Panc1 (cell line): ENCODE results near the gene STX5. TPM values are rescaled to one million over a fixed set of nuclear protein-coding genes. Genes with fewer than 3 reads are reported as not detected.

ENCODE experiments used
- ATAC-seq: fragments of 200-7000 bp; cut with Tn5 transposase; 2 replicates; pipeline ENCODE4 v1.9.1; 2020; ENCODE audit warnings: mild to moderate bottlenecking, moderate library complexity
- BruUV-seq: library from RNA; stranded (reverse); fragments of 400-500 nt; replicated peaks from 2 replicates; lab custom pipeline; 2021; lab: Mats Ljungman, UMichigan
- CTCF ChIA-PET: fragments of 300-600 bp; sonication (Branson Sonifier 250); formaldehyde crosslinking; loops from one replicate; lab custom pipeline; 2022; ENCODE audit warnings: antibody characterized with exemption; lab: Charles Lee
- POLR2A ChIA-PET: fragments of 300-600 bp; sonication (Branson Sonifier 250); formaldehyde crosslinking; loops from one replicate; lab custom pipeline; 2022; ENCODE audit warnings: antibody characterized with exemption; lab: Charles Lee
- DNase-seq: peaks from one replicate; pipeline ENCODE4 v3.0.0-alpha.2; 2010; ENCODE audit warnings: low read depth, low spot score
- H3K27ac ChIP-seq: 2 replicates; pipeline ENCODE4 v1.5.1; 2011; ENCODE audit warnings: mild to moderate bottlenecking, low read length, inconsistent platforms
- H3K27me3 ChIP-seq: fragments of 200-500 bp; sonication (Bioruptor generic); 2 replicates; pipeline ENCODE4 v1.6.0; 2014; ENCODE audit warnings: low read length, inconsistent platforms; ENCODE audit not compliant: control insufficient read depth, insufficient read depth
- H3K36me3 ChIP-seq: fragments of 200-500 bp; sonication (Bioruptor generic); 2 replicates; pipeline ENCODE4 v1.5.1; 2014; ENCODE audit warnings: inconsistent platforms, mild to moderate bottlenecking, low read length, moderate library complexity; ENCODE audit not compliant: control insufficient read depth, insufficient read depth
- H3K4me1 ChIP-seq: 2 replicates; pipeline ENCODE4 v1.5.1; 2011; ENCODE audit warnings: inconsistent platforms, mild to moderate bottlenecking, low read length, moderate library complexity; ENCODE audit not compliant: control insufficient read depth, insufficient read depth
- H3K4me3 ChIP-seq, 2 experiments: 2 replicates each; pipeline ENCODE4 v1.5.1; 2011 to 2012; ENCODE audit warnings: low read depth in 2 of 2, low read length in 2 of 2, mild to moderate bottlenecking in 2 of 2, inconsistent platforms in 1 of 2, moderate library complexity in 1 of 2
- H3K9me3 ChIP-seq: fragments of 200-500 bp; sonication (Bioruptor generic); 2 replicates; pipeline ENCODE4 v1.5.1; 2014; ENCODE audit warnings: low read depth, mild to moderate bottlenecking, inconsistent platforms, low read length, moderate library complexity; ENCODE audit not compliant: control insufficient read depth, insufficient read depth
- POLR2AphosphoS5 ChIP-seq: IDR thresholded peaks from 2 replicates; pipeline ENCODE4 v1.6.1; 2012; ENCODE audit warnings: mild to moderate bottlenecking, low read depth, low read length, moderate library complexity
- SIN3A ChIP-seq: IDR thresholded peaks from 2 replicates; pipeline ENCODE4 v1.6.1; 2012; ENCODE audit warnings: low read depth, mild to moderate bottlenecking, low read length, moderate library complexity, borderline replicate concordance; ENCODE audit not compliant: insufficient read depth
- TCF7L2 ChIP-seq: IDR thresholded peaks from 2 replicates; pipeline ENCODE4 v1.6.1; 2011; ENCODE audit warnings: mild to moderate bottlenecking, low read depth, low read length, inconsistent platforms
- in situ Hi-C: cut with HindIII; loops from 2 replicates; pipeline ENCODE4 v1.10.0; 2016; ENCODE audit warnings: low sequenced_read_pairs, low pct_unique_long_range_greater_than_20kb
- intact Hi-C: fragments of 100-400 bp; cut with micrococcal nuclease; formaldehyde crosslinking; loops from one replicate; pipeline ENCODE4 v1.10.0; 2022; ENCODE audit not compliant: unreplicated experiment
- total RNA-seq: library from RNA; stranded (reverse); gene quantifications from one replicate; pipeline ENCODE4 v1.2.1, GENCODE V29; 2021; ENCODE audit not compliant: unreplicated experiment
- TF ChIP-seq, protein P1 (sequence below): fragments of 450-650 bp; IDR thresholded peaks from 2 replicates; pipeline ENCODE4 v1.5.1; 2017; ENCODE audit warnings: mild to moderate bottlenecking
- TF ChIP-seq, protein P2 (sequence below), 2 experiments: IDR thresholded peaks; 2 replicates each; pipeline ENCODE4 v1.6.1; 2011 to 2012; ENCODE audit warnings: low read depth in 2 of 2, control low read depth in 1 of 2, low read length in 1 of 2, mild to moderate bottlenecking in 1 of 2, moderate library complexity in 1 of 2; ENCODE audit not compliant: insufficient read depth in 1 of 2

Gene STX5
- total RNA-seq, 1 experiment from 2014 or later, result 31.4 TPM

DNA sequence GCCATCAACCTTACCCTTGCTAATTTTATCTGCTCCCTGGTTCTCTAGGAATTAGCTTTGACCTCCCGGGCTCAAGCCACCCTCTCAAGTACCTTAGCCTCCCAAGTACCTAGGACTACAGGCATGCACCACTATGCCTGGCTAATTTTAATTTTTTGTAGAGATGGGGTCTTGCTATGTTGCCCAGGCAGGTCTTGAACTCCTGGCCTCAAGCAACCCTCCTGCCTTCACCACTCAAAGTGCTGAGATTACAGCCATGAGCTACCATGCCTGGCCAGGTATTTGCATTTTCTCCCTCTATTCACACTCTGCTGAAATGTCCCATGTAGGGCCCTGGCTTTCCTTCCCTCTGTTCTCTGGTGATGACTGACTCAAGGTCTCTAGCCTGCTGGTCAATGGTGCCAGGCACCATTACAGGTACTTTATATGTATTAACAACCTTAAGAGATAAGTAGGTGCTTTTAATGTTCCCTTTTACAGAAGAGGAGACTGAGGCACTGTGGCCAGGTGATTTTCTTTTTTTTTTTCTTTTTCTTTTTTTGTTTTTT lies 16.0 kb upstream of the STX5 start:
- CTCF ChIA-PET, result interaction anchor here (0.6 kb wide), 1 partner anchor 18 kb away, joined by 4 read pairs; no protein-coding TSS in a partner anchor
- in situ Hi-C loops, result no loop called here
- POLR2A ChIA-PET, result no interaction called here
- DNase-seq (no peak), ATAC-seq (no peak)
- no TSS peak for BruUV-seq
- H3K4me3 ChIP-seq, result no peak overlapping the region
- H3K27ac ChIP-seq, result no peak overlapping the region
- no peaks in the 10 kb centered on the region for H3K27me3 ChIP-seq
- peaks cover 7% of the 10 kb centered on the region for H3K36me3 ChIP-seq
- intact Hi-C loops, result no loop called here
- peaks cover 14% of the 10 kb centered on the region for H3K4me1 ChIP-seq
- no peaks in the 10 kb centered on the region for H3K9me3 ChIP-seq
- TF ChIP-seq, protein P1, sequence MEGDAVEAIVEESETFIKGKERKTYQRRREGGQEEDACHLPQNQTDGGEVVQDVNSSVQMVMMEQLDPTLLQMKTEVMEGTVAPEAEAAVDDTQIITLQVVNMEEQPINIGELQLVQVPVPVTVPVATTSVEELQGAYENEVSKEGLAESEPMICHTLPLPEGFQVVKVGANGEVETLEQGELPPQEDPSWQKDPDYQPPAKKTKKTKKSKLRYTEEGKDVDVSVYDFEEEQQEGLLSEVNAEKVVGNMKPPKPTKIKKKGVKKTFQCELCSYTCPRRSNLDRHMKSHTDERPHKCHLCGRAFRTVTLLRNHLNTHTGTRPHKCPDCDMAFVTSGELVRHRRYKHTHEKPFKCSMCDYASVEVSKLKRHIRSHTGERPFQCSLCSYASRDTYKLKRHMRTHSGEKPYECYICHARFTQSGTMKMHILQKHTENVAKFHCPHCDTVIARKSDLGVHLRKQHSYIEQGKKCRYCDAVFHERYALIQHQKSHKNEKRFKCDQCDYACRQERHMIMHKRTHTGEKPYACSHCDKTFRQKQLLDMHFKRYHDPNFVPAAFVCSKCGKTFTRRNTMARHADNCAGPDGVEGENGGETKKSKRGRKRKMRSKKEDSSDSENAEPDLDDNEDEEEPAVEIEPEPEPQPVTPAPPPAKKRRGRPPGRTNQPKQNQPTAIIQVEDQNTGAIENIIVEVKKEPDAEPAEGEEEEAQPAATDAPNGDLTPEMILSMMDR, result no peak
- TF ChIP-seq POLR2AphosphoS5 (no peak), SIN3A (no peak), TCF7L2 (no peak)
- TF ChIP-seq, protein P2, sequence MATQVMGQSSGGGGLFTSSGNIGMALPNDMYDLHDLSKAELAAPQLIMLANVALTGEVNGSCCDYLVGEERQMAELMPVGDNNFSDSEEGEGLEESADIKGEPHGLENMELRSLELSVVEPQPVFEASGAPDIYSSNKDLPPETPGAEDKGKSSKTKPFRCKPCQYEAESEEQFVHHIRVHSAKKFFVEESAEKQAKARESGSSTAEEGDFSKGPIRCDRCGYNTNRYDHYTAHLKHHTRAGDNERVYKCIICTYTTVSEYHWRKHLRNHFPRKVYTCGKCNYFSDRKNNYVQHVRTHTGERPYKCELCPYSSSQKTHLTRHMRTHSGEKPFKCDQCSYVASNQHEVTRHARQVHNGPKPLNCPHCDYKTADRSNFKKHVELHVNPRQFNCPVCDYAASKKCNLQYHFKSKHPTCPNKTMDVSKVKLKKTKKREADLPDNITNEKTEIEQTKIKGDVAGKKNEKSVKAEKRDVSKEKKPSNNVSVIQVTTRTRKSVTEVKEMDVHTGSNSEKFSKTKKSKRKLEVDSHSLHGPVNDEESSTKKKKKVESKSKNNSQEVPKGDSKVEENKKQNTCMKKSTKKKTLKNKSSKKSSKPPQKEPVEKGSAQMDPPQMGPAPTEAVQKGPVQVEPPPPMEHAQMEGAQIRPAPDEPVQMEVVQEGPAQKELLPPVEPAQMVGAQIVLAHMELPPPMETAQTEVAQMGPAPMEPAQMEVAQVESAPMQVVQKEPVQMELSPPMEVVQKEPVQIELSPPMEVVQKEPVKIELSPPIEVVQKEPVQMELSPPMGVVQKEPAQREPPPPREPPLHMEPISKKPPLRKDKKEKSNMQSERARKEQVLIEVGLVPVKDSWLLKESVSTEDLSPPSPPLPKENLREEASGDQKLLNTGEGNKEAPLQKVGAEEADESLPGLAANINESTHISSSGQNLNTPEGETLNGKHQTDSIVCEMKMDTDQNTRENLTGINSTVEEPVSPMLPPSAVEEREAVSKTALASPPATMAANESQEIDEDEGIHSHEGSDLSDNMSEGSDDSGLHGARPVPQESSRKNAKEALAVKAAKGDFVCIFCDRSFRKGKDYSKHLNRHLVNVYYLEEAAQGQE (IDR thresholded peaks at IDR 0.05; ENCODE audit: insufficient read depth in 1 of 2, low read depth in 2 of 2, low read length in 1 of 2), result no peak

DNA sequence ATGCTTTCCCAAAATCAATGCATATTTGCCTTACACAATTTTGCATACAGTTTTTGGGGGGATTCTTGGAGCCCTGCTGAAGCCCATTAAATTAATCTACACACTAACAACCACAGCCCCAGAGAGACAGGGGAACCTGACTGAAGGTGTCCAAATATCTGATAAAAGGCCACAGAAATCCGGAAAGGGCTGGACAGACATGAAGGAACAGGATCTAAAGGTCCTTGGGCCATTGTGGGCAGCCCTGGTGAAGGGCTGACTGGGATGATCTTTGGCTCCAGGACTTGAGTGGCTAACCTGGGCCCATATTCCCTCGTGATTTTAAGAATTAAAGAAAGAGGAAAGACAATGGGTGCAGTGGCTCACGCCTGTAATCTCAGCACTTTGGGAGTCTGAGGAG lies 14.3 kb upstream of the STX5 start:
- DNase-seq (no peak), ATAC-seq (no peak)
- Histone ChIP-seq H3K36me3 (no peaks in the 10 kb centered on the region), H3K27ac (no peak overlapping the region), H3K4me3 (no peak overlapping the region), H3K4me1 (peaks cover 8% of the 10 kb centered on the region), H3K27me3 (no peaks in the 10 kb centered on the region), H3K9me3 (no peaks in the 10 kb centered on the region)
- ChIA-PET CTCF (no interaction called here), POLR2A (no interaction called here)
- intact Hi-C loops (no loop called here), in situ Hi-C loops (no loop called here)
- BruUV-seq, result no TSS peak
- TF ChIP-seq, protein P2 (IDR thresholded peaks at IDR 0.05; ENCODE audit: insufficient read depth in 1 of 2, low read depth in 2 of 2, low read length in 1 of 2), result no peak
- TF ChIP-seq TCF7L2 (no peak), POLR2AphosphoS5 (no peak), SIN3A (no peak)
- TF ChIP-seq, protein P1, result no peak
